ENCODE data around the gene NXNL1. TPM values are rescaled to one million over a fixed set of nuclear protein-coding genes. Genes with fewer than 3 reads are reported as not detected.

The NXNL1 gene
- total and polyA plus RNA-seq, 2 of the 8 experiments (the other 6 are each of a cell fraction or from before 2014, with no cell fraction given) = not detected

- TF ChIP-seq CTCF (IDR thresholded peaks at IDR 0.05; ENCODE audit: control extremely low read depth in 1 of 3, insufficient read depth in 1 of 3, low read depth in 1 of 3, low read length in 3 of 3) = peak; percentile 58 to 83 (median 73)
- TF ChIP-seq YY1 (IDR thresholded peaks at IDR 0.05; ENCODE audit: low read depth, low read length) = peak; percentile 24; the same call in 1 of the 2 replicates
- TF ChIP-seq SIX5 (IDR thresholded peaks at IDR 0.05; ENCODE audit: low read depth, low read length) = no peak
- no peak for TF ChIP-seq PHF8 (conservative IDR thresholded peaks at IDR 0.05; ENCODE audit: low read depth, low read length)
- TF ChIP-seq RXRA (IDR thresholded peaks at IDR 0.05; ENCODE audit: insufficient read depth, low read depth, low read length) = no peak
- TF ChIP-seq HDAC2 (IDR thresholded peaks at IDR 0.05; ENCODE audit: borderline replicate concordance in 1 of 2, low read depth in 2 of 2, low read length in 2 of 2) = no peak
- TF ChIP-seq USF2 (IDR thresholded peaks at IDR 0.05; ENCODE audit: low read length) = no peak
- no peak for TF ChIP-seq BACH1 (IDR thresholded peaks at IDR 0.05; ENCODE audit: low read length)
- TF ChIP-seq CBX5 (IDR thresholded peaks at IDR 0.05; ENCODE audit: low read depth, low read length) = no peak
- TF ChIP-seq CBX8 (IDR thresholded peaks at IDR 0.05; ENCODE audit: borderline replicate concordance, low read depth, low read length) = no peak
- no peak for TF ChIP-seq BRCA1 (IDR thresholded peaks at IDR 0.05; ENCODE audit: low read depth, low read length)
- no peak for TF ChIP-seq KDM4A (IDR thresholded peaks at IDR 0.05; ENCODE audit: low read depth, low read length, severe bottlenecking)
- TF ChIP-seq HDAC6 (IDR thresholded peaks at IDR 0.05; ENCODE audit: low read depth, low read length) = no peak
- no peak for TF ChIP-seq ATF3 (IDR thresholded peaks at IDR 0.05; ENCODE audit: insufficient read depth, low read depth, low read length)
- no peak for TF ChIP-seq CEBPB (IDR thresholded peaks at IDR 0.05; ENCODE audit: low read depth, low read length)
- TF ChIP-seq SP4 (IDR thresholded peaks at IDR 0.05; ENCODE audit: low read length) = no peak
- no peak for TF ChIP-seq POU5F1 (IDR thresholded peaks at IDR 0.05; ENCODE audit: low read depth, low read length)
- TF ChIP-seq KDM1A (IDR thresholded peaks at IDR 0.05; ENCODE audit: borderline replicate concordance, low read length) = no peak
- TF ChIP-seq POLR2A (IDR thresholded peaks at IDR 0.05; ENCODE audit: control extremely low read depth in 1 of 2, low read depth in 2 of 2, low read length in 2 of 2) = no peak
- no peak for TF ChIP-seq CTBP2 (IDR thresholded peaks at IDR 0.05; ENCODE audit: borderline replicate concordance, insufficient read depth, insufficient read length, low read length)
- TF ChIP-seq NRF1 (IDR thresholded peaks at IDR 0.05; ENCODE audit: low read depth, low read length) = no peak
These were observed 19.3 kb downstream of the NXNL1 start (continued) for GRCh38 chr19:17441241-17442021.

All from H1 (cell line).